ENCODE measurements around the gene ABCC1.

ABCC1 gene

GRCh38 chr16:16191493-16192167 lies 242.2 kb downstream of the ABCC1 start:
- H3K4me3 ChIP-seq (ENCODE audit: low read depth, low read length), result no peak overlapping the region
- TF ChIP-seq CTCF (IDR thresholded peaks at IDR 0.05; ENCODE audit: insufficient read depth, low read length, missing control alignments), result no peak
- CTCF ChIA-PET, result interaction anchor here (1.1 to 1.2 kb wide), 2 partner anchors 15 to 426 kb away, joined by 3 to 4 read pairs; no protein-coding TSS in a partner anchor
- DNase-seq (ENCODE audit: low read depth, low spot score), result no peak
- POLR2A ChIA-PET, result no interaction called here
